UCSD-AML1 (cell line): Measurements from ENCODE around the gene PRPSAP1.
"Not testable (repeated sequence)": the region's sequence is repeated elsewhere in the genome, so short reads cannot be mapped to it uniquely, and the experiment has no call there.

Source experiments
- DNase-seq: peaks from one replicate; lab custom pipeline; 2025; ENCODE audit not compliant: unreplicated experiment; lab: John Stamatoyannopoulos, UW

The PRPSAP1 gene

GRCh38 chr17:76327696-76328095 lies 26.0 kb downstream of the PRPSAP1 start:
- DNase-seq, result no peak

- no peak for DNase-seq
These were observed 27.4 kb downstream of the PRPSAP1 start for GRCh38 chr17:76326306-76326705.

GRCh38 chr17:76318586-76318985 lies 35.1 kb downstream of the PRPSAP1 start:
- no peak for DNase-seq

- DNase-seq, result no peak
These were observed 36.2 kb downstream of the PRPSAP1 start for GRCh38 chr17:76317535-76317934.

GRCh38 chr17:76314392-76315227 lies 39.1 kb downstream of the PRPSAP1 start:
- no peak for DNase-seq

- no peak for DNase-seq
These were observed 41.0 kb downstream of the PRPSAP1 start for GRCh38 chr17:76312735-76313134.

- DNase-seq, result no peak
These were observed 44.3 kb downstream of the PRPSAP1 start for GRCh38 chr17:76309461-76309860.

- no peak for DNase-seq
These were observed 45.8 kb downstream of the PRPSAP1 start, which contains the start of gene QRICH2 for GRCh38 chr17:76307966-76308338. Gene QRICH2 (minus strand): TSS chr17:76308276. CDS start chr17:76307998, 278 bp downstream.

GRCh38 chr17:76307299-76307965 lies 46.3 kb downstream of the PRPSAP1 start:
- no peak for DNase-seq

- not testable (repeated sequence) for DNase-seq
These were observed 48.6 kb downstream of the PRPSAP1 start for GRCh38 chr17:76305135-76305454.

- DNase-seq, result no peak
These were observed 49.2 kb downstream of the PRPSAP1 start for GRCh38 chr17:76304226-76305134.

- DNase-seq, result no peak
These were observed 56.3 kb downstream of the PRPSAP1 start for GRCh38 chr17:76297436-76297835.

- no peak for DNase-seq
These were observed 56.8 kb downstream of the PRPSAP1 start for GRCh38 chr17:76296889-76297288.

GRCh38 chr17:76296186-76296585 lies 57.5 kb downstream of the PRPSAP1 start:
- no peak for DNase-seq

- DNase-seq, result no peak
These were observed 60.6 kb downstream of the PRPSAP1 start for GRCh38 chr17:76293106-76293505.

GRCh38 chr17:76292567-76292966 lies 61.1 kb downstream of the PRPSAP1 start:
- no peak for DNase-seq

GRCh38 chr17:76281573-76282371 lies 71.9 kb downstream of the PRPSAP1 start:
- DNase-seq, result no peak

- no peak for DNase-seq
These were observed 73.1 kb downstream of the PRPSAP1 start for GRCh38 chr17:76280650-76281049.

GRCh38 chr17:76279742-76280287 lies 73.9 kb downstream of the PRPSAP1 start:
- DNase-seq, result no peak
